Sigmoid colon (tissue), 7 donors: ENCODE measurements around the gene PCSK2. TPM values are rescaled to one million over a fixed set of nuclear protein-coding genes. Genes with fewer than 3 reads are reported as not detected.

Experiments
- DNase-seq: peaks from one replicate; pipeline ENCODE4 v3.0.0-alpha.2; 2019
- H3K27ac ChIP-seq, 4 donors: fragments of 200-600 bp; sonication (generic); one replicate each; pipeline ENCODE4 v1.5.1; 2016 to 2019; ENCODE audit warnings: mild to moderate bottlenecking in 1 of 4
- H3K27me3 ChIP-seq, 3 donors: fragments of 200-600 bp; sonication (generic); one replicate each; pipeline ENCODE4 v1.5.1; 2019; ENCODE audit warnings: mild to moderate bottlenecking in 1 of 3
- H3K36me3 ChIP-seq, 4 donors: fragments of 200-600 bp; sonication (generic); one replicate each; pipeline ENCODE4 v1.5.1; 2016 to 2019
- H3K4me1 ChIP-seq, 4 donors: fragments of 200-600 bp; sonication (generic); one replicate each; pipeline ENCODE4 v1.5.1; 2017 to 2019
- H3K4me3 ChIP-seq, 4 donors: fragments of 200-600 bp; sonication (generic); one replicate each; pipeline ENCODE4 v1.5.1; 2017 to 2019; ENCODE audit warnings: mild to moderate bottlenecking in 2 of 4, moderate library complexity in 1 of 4
- H3K9me3 ChIP-seq, 4 donors: fragments of 200-600 bp in 3 of 4; sonication (generic) in 3 of 4; one replicate each; pipeline versions ENCODE4 v1.5.1 to v1.6.1; 2013 to 2019
- CTCF ChIP-seq, 4 experiments: fragments of 450-650 bp in 3 of 4; fragments of 200-600 bp in 1 of 4; IDR thresholded peaks; one replicate each; pipeline ENCODE4 v1.5.1; 2016 to 2019; ENCODE audit warnings: antibody characterized with exemption in 4 of 4, mild to moderate bottlenecking in 3 of 4, moderate library complexity in 2 of 4
- EP300 ChIP-seq, 4 donors: sonication (generic); formaldehyde crosslinking; IDR thresholded peaks; one replicate each; pipeline ENCODE4 v1.6.1; 2017; ENCODE audit warnings: antibody characterized with exemption in 4 of 4
- POLR2A ChIP-seq, 2 donors: fragments of 450-650 bp; IDR thresholded peaks; one replicate each; pipeline ENCODE4 v1.6.1; 2016; ENCODE audit warnings: antibody characterized with exemption in 2 of 2, mild to moderate bottlenecking in 2 of 2, moderate library complexity in 2 of 2
- POLR2AphosphoS5 ChIP-seq, 4 donors: sonication (generic); formaldehyde crosslinking; IDR thresholded peaks; one replicate each; pipeline ENCODE4 v1.6.1; 2017; ENCODE audit warnings: antibody characterized with exemption in 4 of 4
- WGBS, 2 donors: extraction: QIAGEN DNeasy Blood & Tissue Kit; methylation state at CpG; one replicate each; pipeline ENCODE4 v1.1.7; 2013; 5-methylcytosine and 5-hydroxymethylcytosine counted together
- intact Hi-C: fragments of 100-400 bp; cut with DNase I; formaldehyde crosslinking; loops from one replicate; pipeline ENCODE4 v1.15.1; 2023
- polyA plus RNA-seq, 3 donors: library from polyadenylated mRNA; stranded (reverse); fragments of 200-250 nt; gene quantifications; one replicate each; pipeline ENCODE4 v1.2.3, GENCODE V29; 2013
- total RNA-seq, 4 donors: library from RNA; depleted of rRNA; stranded (reverse); fragments of >200 nt; gene quantifications; one replicate each; pipeline ENCODE4 v1.1.0, GENCODE V29; 2016
- donor health status: healthy with polysubstance abuse.
- donor health status: Bipolar disorder and iron deficiency.
- donor health status: healthy.

Gene PCSK2
- total and polyA plus RNA-seq, 7 donors: 0.54 to 5.4 (median 2.4) TPM; not detected in 1

- Histone ChIP-seq H3K27ac (no peak overlapping the region), H3K4me1 (no peaks in the 10 kb centered on the region), H3K27me3 (no peaks in the 10 kb centered on the region), H3K9me3 (no peaks in the 10 kb centered on the region), H3K36me3 (no peaks in the 10 kb centered on the region), H3K4me3 (no peak overlapping the region)
- intact Hi-C loops: no loop called here
- TF ChIP-seq CTCF (IDR thresholded peaks at IDR 0.05): no peak
- no peak for TF ChIP-seq EP300 (IDR thresholded peaks at IDR 0.05)
- TF ChIP-seq POLR2A (IDR thresholded peaks at IDR 0.05): no peak
- TF ChIP-seq POLR2AphosphoS5 (IDR thresholded peaks at IDR 0.05): no peak
- DNase-seq: no peak
- WGBS, 2 donors: 67 to 83% methylated on average over 7 of the region's 7 CpGs
Observed at GRCh38 chr20:17469246-17470030, 242.6 kb downstream of the PCSK2 start.

- DNase-seq: no peak
- intact Hi-C loops: no loop called here
- no peaks in the 10 kb centered on the region for H3K27me3 ChIP-seq
- no peaks in the 10 kb centered on the region for H3K36me3 ChIP-seq
- no peak overlapping the region for H3K27ac ChIP-seq
- no peak overlapping the region for H3K4me3 ChIP-seq
- H3K4me1 ChIP-seq: no peaks in the 10 kb centered on the region
- TF ChIP-seq CTCF (IDR thresholded peaks at IDR 0.05) (no peak), POLR2A (IDR thresholded peaks at IDR 0.05) (no peak), EP300 (IDR thresholded peaks at IDR 0.05) (no peak), POLR2AphosphoS5 (IDR thresholded peaks at IDR 0.05) (no peak)
- H3K9me3 ChIP-seq: no peaks in the 10 kb centered on the region
- 85 to 94% methylated on average over 5 of the region's 5 CpGs for WGBS, 2 donors
Observed at GRCh38 chr20:17470521-17470920, 243.7 kb downstream of the PCSK2 start.

GRCh38 chr20:17470973-17471372, 244.1 kb downstream of the PCSK2 start:
- Histone ChIP-seq H3K27ac (no peak overlapping the region), H3K9me3 (no peaks in the 10 kb centered on the region), H3K27me3 (no peaks in the 10 kb centered on the region), H3K4me1 (no peaks in the 10 kb centered on the region), H3K36me3 (no peaks in the 10 kb centered on the region), H3K4me3 (no peak overlapping the region)
- TF ChIP-seq POLR2A (IDR thresholded peaks at IDR 0.05) (no peak), CTCF (IDR thresholded peaks at IDR 0.05) (no peak), EP300 (IDR thresholded peaks at IDR 0.05) (no peak), POLR2AphosphoS5 (IDR thresholded peaks at IDR 0.05) (no peak)
- 92% methylated on average over 9 of the region's 9 CpGs for WGBS, 2 donors
- DNase-seq: no peak
- intact Hi-C loops: no loop called here

- WGBS, 2 donors: 87 to 90% methylated on average over 10 of the region's 10 CpGs
- Histone ChIP-seq H3K4me1 (no peaks in the 10 kb centered on the region), H3K9me3 (no peaks in the 10 kb centered on the region), H3K4me3 (no peak overlapping the region), H3K36me3 (no peaks in the 10 kb centered on the region), H3K27ac (no peak overlapping the region), H3K27me3 (no peaks in the 10 kb centered on the region)
- intact Hi-C loops: no loop called here
- TF ChIP-seq POLR2A (IDR thresholded peaks at IDR 0.05) (no peak), POLR2AphosphoS5 (IDR thresholded peaks at IDR 0.05) (no peak), CTCF (IDR thresholded peaks at IDR 0.05) (no peak), EP300 (IDR thresholded peaks at IDR 0.05) (no peak)
- DNase-seq: no peak
Observed at GRCh38 chr20:17471606-17472187, 244.9 kb downstream of the PCSK2 start.
